ENCODE data around the gene UBE2I.

Gene UBE2I

DNA sequence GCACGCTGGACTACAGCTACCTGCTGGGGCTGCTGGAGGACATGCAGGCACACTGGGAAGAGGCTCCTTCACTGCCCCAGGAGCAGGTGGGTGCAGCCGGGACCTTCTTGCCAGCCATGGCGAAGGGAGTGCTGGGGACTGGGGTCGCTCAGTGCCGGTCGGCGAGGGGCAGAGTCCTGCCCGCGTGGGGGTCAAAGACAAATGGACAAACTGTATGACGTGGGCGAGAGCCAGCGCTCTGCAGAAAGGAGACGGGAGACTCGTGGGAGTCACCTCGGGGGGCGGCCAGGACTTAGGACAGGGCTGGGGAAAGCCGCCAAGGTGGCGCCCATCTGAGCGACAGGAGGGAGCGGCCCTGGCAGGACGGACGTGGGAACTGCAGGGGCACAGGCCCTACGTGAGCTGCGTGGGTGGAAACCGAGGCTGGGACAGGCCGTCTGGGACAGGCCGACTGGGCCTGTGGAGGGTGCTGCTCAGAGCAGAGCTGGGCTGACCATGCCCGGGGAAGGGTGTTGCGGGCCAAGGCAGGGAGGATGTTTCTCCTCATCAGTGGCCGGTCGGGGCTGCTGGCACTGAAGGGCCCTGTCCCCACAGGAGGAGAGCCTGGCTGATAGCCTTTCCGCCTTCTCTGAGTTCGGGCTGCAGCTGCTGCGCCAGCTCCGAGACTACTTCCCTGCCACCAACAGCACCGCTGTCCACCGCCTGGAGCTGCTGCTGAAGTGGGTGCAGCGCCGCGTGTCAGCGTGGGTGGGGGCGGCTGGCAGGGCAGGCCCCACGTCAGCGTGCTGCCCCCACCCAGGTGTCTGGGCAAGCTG is 34.2 kb downstream of the UBE2I start:
- TF ChIP-seq, protein P1, sequence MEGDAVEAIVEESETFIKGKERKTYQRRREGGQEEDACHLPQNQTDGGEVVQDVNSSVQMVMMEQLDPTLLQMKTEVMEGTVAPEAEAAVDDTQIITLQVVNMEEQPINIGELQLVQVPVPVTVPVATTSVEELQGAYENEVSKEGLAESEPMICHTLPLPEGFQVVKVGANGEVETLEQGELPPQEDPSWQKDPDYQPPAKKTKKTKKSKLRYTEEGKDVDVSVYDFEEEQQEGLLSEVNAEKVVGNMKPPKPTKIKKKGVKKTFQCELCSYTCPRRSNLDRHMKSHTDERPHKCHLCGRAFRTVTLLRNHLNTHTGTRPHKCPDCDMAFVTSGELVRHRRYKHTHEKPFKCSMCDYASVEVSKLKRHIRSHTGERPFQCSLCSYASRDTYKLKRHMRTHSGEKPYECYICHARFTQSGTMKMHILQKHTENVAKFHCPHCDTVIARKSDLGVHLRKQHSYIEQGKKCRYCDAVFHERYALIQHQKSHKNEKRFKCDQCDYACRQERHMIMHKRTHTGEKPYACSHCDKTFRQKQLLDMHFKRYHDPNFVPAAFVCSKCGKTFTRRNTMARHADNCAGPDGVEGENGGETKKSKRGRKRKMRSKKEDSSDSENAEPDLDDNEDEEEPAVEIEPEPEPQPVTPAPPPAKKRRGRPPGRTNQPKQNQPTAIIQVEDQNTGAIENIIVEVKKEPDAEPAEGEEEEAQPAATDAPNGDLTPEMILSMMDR (IDR thresholded peaks at IDR 0.05; ENCODE audit: insufficient read depth, low read length, missing control alignments): no peak
- no peak for DNase-seq (ENCODE audit: low read depth, low spot score)
- CTCF ChIA-PET: interaction anchor here (1.4 to 2.2 kb wide), 2 partner anchors 20 to 21 kb away, joined by 4 to 8 read pairs; no protein-coding TSS in a partner anchor
- POLR2A ChIA-PET: no interaction called here
- peak overlapping the region; percentile 15; the same call in 1 of the 2 replicates for H3K4me3 ChIP-seq (ENCODE audit: low read depth, low read length)

DNA sequence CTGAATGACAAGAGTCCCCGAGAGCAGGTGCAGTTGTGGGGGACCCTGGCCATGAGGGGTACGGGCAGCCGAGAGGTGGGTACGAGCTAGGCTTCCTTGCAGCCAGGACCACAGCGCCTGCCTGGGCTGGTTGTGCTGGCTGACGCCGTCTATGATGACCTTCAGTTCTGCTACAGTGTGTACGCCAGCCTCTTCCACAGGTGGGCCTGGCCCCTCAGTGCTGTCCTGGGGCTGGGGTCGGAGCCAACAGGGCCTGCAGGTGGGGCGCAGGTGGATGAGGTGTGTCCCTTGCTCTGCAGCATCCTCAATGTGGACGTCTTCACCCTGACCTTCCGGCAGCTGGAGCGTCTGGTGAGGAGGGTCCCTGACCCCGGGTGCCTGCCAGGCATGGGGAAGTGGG is 35.1 kb downstream of the UBE2I start:
- no peak overlapping the region for H3K4me3 ChIP-seq (ENCODE audit: low read depth, low read length)
- DNase-seq (ENCODE audit: low read depth, low spot score): no peak
- TF ChIP-seq, protein P1 (IDR thresholded peaks at IDR 0.05; ENCODE audit: insufficient read depth, low read length, missing control alignments): no peak
- ChIA-PET POLR2A (no interaction called here), CTCF (interaction anchor here (1.4 kb wide), 1 partner anchor 20 kb away, joined by 8 read pairs; no protein-coding TSS in a partner anchor)

DNA sequence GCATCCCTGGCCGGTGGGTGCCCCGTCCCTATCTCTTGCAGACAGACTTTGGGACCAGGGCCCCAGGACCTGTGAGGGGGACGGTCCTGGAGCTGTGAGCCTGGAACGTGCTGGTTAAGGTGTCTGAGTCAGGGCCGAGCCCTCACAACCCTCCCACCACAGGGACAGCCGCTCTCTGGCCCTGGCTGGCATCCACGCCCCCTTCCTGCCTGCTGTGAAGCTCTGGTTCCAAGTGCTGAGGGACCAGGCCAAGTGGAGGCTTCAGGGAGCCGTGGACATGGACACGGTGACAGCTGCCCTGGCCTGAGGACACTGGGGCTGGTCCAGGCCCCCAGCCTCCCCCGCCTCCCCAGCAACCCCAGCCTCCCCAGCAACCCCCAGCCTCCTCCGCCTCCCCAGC is 35.7 kb downstream of the UBE2I start:
- CTCF ChIA-PET: interaction anchor here (1.4 kb wide), 1 partner anchor 19 kb away, joined by 8 read pairs; no protein-coding TSS in a partner anchor
- H3K4me3 ChIP-seq (ENCODE audit: low read depth, low read length): no peak overlapping the region
- DNase-seq (ENCODE audit: low read depth, low spot score): no peak
- POLR2A ChIA-PET: no interaction called here
- TF ChIP-seq, protein P1 (IDR thresholded peaks at IDR 0.05; ENCODE audit: insufficient read depth, low read length, missing control alignments): no peak

DNA sequence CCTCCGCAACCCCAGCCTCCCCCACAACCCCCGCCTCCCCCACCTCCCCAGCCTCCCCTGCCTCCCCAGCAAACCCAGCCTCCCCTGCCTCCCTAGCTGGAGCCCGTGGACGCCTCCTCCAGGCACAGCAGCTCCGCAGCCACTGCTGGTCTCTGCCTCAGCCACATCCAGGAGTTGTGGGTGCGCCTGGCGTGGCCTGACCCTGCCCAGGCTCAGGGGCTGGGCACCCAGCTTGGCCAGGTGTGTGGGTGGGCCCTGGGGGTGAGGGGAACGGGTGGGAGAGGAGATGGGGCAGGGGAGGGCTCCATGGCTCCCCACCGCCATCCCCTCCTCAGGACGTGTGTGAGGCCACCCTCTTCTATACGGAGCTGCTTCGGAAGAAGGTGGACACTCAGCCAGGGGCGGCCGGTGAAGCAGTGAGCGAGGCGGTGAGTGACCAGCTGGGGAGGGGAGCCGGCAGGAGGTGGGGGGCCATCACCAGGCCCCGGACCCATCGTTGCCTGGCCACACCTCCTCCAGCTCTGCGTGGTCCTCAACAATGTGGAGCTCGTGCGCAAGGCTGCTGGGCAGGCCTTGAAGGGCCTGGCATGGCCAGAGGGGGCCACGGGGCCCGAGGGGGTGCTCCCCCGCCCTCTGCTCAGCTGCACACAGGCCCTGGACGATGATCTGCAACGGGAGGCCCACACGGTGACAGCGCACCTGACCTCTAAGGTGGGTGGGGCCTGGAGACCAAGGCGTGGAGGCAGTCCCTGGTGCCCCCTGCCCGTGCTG is 36.4 kb downstream of the UBE2I start:
- no peak overlapping the region for H3K4me3 ChIP-seq (ENCODE audit: low read depth, low read length)
- TF ChIP-seq, protein P1 (IDR thresholded peaks at IDR 0.05; ENCODE audit: insufficient read depth, low read length, missing control alignments): no peak
- no peak for DNase-seq (ENCODE audit: low read depth, low spot score)
- CTCF ChIA-PET: interaction anchor here (1.4 kb wide), 1 partner anchor 18 kb away, joined by 8 read pairs; no protein-coding TSS in a partner anchor
- POLR2A ChIA-PET: no interaction called here

DNA sequence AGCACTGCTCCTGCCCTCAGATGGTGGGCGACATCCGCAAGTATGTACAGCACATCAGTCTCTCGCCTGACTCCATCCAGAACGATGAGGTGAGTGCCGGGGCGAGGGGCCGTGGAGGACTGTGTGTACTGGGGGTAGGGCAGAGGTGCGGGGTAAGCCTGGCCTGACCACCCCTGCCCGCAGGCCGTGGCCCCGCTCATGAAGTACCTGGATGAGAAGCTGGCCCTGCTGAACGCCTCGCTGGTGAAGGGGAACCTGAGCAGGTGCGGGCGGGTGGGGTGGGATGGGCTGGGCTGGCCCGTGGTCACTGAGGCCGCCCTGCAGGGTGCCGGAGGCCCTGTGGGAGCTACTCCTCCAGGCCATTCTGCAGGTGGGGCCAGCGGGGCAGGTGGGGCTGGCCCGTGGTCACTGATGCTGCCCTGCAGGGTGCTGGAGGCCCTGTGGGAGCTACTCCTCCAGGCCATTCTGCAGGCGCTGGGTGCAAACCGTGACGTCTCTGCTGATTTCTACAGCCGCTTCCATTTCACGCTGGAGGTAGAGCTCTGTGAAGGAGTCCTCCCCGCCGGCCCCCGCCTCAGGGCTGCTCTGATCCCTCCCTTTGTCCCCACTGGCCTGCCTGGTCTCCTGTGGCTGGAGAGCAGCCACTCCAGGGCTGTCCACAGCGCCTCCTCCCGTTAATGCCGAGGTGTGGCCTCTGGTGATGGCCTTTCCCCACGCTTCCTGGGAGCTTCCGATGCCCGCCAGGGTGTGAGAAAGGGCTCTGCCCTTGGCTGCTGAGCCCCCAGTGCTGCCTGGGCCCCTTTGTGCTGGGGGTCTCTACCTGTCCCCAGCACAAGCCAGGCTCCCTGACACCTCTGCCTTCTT is 37.2 kb downstream of the UBE2I start:
- CTCF ChIA-PET: no interaction called here
- no peak overlapping the region for H3K4me3 ChIP-seq (ENCODE audit: low read depth, low read length)
- TF ChIP-seq, protein P1 (IDR thresholded peaks at IDR 0.05; ENCODE audit: insufficient read depth, low read length, missing control alignments): no peak
- DNase-seq (ENCODE audit: low read depth, low spot score): no peak
- POLR2A ChIA-PET: no interaction called here
